Measurements from ENCODE around the gene DESI2.

Gene DESI2

DNA sequence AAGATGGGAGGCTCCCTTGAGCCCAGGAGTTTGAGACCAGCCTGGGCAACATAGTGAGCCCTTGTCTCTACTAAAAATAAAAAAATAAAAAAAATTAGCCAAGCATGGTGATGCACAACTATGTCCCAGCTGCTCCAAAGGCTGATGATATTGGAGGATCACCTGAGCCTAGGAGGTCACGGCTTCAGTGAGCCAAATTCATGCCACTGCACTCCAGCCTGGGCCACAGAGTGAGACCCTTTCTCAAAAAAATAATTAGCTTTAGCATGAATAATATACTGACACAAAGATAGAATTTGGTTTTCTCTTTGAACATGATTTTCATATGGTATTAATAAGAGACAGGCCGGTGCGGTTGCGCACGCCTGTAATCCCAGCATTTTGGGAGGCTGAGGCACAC is 88.8 kb downstream of the DESI2 start:
- Histone ChIP-seq H3K4me1 (ENCODE audit: control insufficient read depth in 1 of 2, insufficient read depth in 2 of 2, low read length in 2 of 2) (no peaks in the 10 kb centered on the region), H3K9me3 (ENCODE audit: control insufficient read depth in 1 of 2, low read length in 2 of 2) (no peaks in the 10 kb centered on the region), H3K27me3 (ENCODE audit: control insufficient read depth in 1 of 2, insufficient read depth in 2 of 2, low read length in 2 of 2) (no peaks in the 10 kb centered on the region), H3K27ac (ENCODE audit: low read depth, low read length) (no peak overlapping the region), H3K4me3 (ENCODE audit: low read depth in 1 of 2, low read length in 2 of 2) (no peak overlapping the region), H3K9ac (ENCODE audit: low read depth in 1 of 2, low read length in 2 of 2) (no peak overlapping the region), H3K36me3 (ENCODE audit: control insufficient read depth in 1 of 2, insufficient read depth in 2 of 2, low read length in 2 of 2) (no peaks in the 10 kb centered on the region)

DNA sequence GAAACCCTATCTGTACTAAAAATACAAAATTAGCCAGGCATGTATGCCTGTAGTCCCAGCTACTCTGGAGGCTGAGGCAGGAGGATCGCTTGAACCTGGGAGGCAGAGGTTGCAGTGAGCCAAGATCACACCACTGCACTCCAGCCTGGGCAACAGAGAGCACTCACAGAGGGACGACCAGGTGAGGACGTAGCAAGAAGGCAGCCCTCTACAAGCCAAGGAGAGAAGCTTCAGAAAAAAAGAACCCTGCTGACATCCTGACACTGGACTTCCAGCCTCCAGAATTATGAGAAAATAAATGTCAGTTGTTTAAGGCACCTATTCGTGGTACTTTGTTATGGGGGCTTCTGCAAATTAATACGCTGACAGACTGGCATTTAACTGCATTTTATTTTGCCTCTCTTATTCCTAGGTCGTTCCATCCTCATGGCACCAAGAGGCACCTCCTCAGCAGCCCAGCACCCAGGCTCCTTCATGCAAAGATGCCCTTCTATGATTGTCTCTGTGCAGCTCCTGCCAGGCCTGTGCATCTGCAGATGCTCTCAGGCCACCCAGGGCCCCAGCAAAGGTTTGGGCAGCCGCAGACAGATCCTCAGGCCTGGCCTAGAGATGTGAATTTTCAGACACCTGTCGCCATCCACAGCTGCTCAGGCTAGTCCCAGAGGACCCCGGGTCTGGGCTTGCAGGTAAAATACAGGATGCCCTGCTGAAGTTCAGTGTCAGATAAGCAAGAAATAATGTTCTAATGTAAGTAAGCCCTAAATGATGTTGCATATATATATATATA is 96.5 kb downstream of the DESI2 start:
- Histone ChIP-seq H3K9ac (ENCODE audit: low read depth in 1 of 2, low read length in 2 of 2) (no peak overlapping the region), H3K4me1 (ENCODE audit: control insufficient read depth in 1 of 2, insufficient read depth in 2 of 2, low read length in 2 of 2) (no peaks in the 10 kb centered on the region), H3K4me3 (ENCODE audit: low read depth in 1 of 2, low read length in 2 of 2) (no peak overlapping the region), H3K9me3 (ENCODE audit: control insufficient read depth in 1 of 2, low read length in 2 of 2) (no peaks in the 10 kb centered on the region), H3K27ac (ENCODE audit: low read depth, low read length) (no peak overlapping the region), H3K27me3 (ENCODE audit: control insufficient read depth in 1 of 2, insufficient read depth in 2 of 2, low read length in 2 of 2) (no peaks in the 10 kb centered on the region), H3K36me3 (ENCODE audit: control insufficient read depth in 1 of 2, insufficient read depth in 2 of 2, low read length in 2 of 2) (no peaks in the 10 kb centered on the region)

DNA sequence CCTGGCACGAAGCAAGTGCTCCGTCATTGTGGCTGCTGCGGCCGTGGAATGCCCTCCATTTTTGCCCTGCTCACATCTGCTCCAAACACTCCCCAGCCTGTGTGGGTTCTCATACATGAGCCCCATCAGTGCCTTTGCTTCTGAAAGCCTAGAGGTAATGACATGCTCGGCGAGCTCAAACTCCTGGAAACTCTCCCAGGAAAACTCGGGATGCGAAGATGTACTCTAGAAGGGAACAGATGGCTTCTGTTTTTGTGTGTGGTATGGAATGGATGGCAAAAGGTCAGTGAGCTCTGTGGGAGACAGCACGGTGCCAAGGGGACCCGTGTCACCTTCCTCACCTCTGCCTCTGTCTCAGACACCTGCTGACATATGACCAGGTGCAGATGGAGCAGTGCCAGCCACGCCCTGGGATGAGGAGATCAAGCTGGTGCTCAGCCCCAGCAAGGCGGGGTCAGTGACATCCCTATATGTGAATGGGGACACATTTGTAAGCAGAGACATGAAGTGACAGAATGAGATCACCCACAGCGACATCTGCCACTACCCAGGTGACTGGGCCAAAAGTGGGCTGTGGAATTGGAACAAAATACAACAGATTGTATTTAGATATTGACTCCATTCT is 98.5 kb downstream of the DESI2 start:
- Histone ChIP-seq H3K36me3 (ENCODE audit: control insufficient read depth in 1 of 2, insufficient read depth in 2 of 2, low read length in 2 of 2) (no peaks in the 10 kb centered on the region), H3K4me1 (ENCODE audit: control insufficient read depth in 1 of 2, insufficient read depth in 2 of 2, low read length in 2 of 2) (no peaks in the 10 kb centered on the region), H3K27me3 (ENCODE audit: control insufficient read depth in 1 of 2, insufficient read depth in 2 of 2, low read length in 2 of 2) (no peaks in the 10 kb centered on the region), H3K9me3 (ENCODE audit: control insufficient read depth in 1 of 2, low read length in 2 of 2) (no peaks in the 10 kb centered on the region), H3K9ac (ENCODE audit: low read depth in 1 of 2, low read length in 2 of 2) (no peak overlapping the region), H3K27ac (ENCODE audit: low read depth, low read length) (no peak overlapping the region), H3K4me3 (ENCODE audit: low read depth in 1 of 2, low read length in 2 of 2) (no peak overlapping the region)

DNA sequence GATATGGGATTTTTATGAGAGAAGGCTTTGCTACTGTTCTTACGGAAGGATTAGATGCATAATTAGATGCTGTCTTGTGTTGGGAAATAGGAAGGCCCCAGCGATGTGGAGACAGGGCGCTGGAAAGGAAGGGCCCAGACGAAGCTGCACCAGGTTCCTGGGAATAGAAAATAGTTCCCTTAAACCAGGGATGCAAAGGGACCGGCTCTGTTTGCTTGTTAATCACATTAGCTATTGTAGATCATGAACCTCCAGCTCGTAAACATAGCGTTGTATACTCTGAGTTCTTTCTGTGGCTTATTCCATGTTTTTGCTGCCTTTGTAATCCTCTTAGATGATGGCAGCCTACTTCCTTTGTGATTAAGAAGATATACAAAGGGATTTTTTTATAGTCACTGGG is 102.7 kb downstream of the DESI2 start:
- H3K4me1 ChIP-seq (ENCODE audit: control insufficient read depth in 1 of 2, insufficient read depth in 2 of 2, low read length in 2 of 2): no peaks in the 10 kb centered on the region
- H3K9ac ChIP-seq (ENCODE audit: low read depth in 1 of 2, low read length in 2 of 2): no peak overlapping the region
- no peaks in the 10 kb centered on the region for H3K36me3 ChIP-seq (ENCODE audit: control insufficient read depth in 1 of 2, insufficient read depth in 2 of 2, low read length in 2 of 2)
- no peaks in the 10 kb centered on the region for H3K27me3 ChIP-seq (ENCODE audit: control insufficient read depth in 1 of 2, insufficient read depth in 2 of 2, low read length in 2 of 2)
- H3K27ac ChIP-seq (ENCODE audit: low read depth, low read length): no peak overlapping the region
- H3K9me3 ChIP-seq (ENCODE audit: control insufficient read depth in 1 of 2, low read length in 2 of 2): no peaks in the 10 kb centered on the region
- no peak overlapping the region for H3K4me3 ChIP-seq (ENCODE audit: low read depth in 1 of 2, low read length in 2 of 2)

DNA sequence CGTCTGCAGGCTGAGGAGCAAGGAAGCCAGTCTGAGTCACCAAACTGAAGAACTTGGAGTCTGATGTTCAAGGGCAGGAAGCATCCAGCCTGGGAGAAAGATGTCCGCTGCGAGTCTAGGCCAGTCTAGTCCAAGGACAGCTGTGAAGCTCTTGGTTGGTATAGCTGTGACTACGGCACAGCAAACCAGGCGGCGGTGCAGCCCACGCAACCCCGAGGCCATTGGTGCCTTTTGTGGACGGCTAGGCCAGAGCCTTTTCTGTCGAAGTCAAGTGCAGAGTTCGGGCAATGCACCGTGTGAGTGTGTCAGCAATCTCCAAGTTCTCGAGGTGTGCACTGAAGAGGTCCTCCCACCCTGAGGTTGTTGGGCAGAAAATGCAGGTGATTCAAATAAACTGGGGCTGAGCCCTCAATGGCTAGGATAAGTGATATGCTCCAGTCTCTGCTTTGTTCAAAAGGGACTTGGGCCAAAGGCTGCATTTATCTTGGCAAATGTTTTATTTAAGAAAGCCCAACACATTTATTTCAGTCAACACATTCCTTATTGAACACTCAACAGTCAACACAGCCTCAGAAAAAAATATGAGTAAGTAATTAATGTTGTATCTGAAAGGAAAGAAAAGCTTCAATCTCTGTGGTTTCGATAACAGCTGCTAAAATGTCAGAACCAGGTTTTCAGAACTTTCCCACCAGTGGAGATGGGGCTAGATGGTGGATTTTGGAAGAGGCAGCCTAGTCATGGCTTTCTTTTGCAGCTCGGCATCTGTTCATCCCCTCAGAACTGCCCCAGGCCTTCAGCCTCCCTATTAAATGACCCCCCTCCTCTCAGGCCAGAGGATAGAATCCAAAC is 104.4 kb downstream of the DESI2 start:
- H3K4me1 ChIP-seq (ENCODE audit: control insufficient read depth in 1 of 2, insufficient read depth in 2 of 2, low read length in 2 of 2): no peaks in the 10 kb centered on the region
- no peak overlapping the region for H3K9ac ChIP-seq (ENCODE audit: low read depth in 1 of 2, low read length in 2 of 2)
- H3K27ac ChIP-seq (ENCODE audit: low read depth, low read length): no peak overlapping the region

More for the DNA sequence above, 104.4 kb downstream of the DESI2 start:
- Histone ChIP-seq H3K9me3 (ENCODE audit: control insufficient read depth in 1 of 2, low read length in 2 of 2) (no peaks in the 10 kb centered on the region), H3K27me3 (ENCODE audit: control insufficient read depth in 1 of 2, insufficient read depth in 2 of 2, low read length in 2 of 2) (no peaks in the 10 kb centered on the region), H3K4me3 (ENCODE audit: low read depth in 1 of 2, low read length in 2 of 2) (no peak overlapping the region), H3K36me3 (ENCODE audit: control insufficient read depth in 1 of 2, insufficient read depth in 2 of 2, low read length in 2 of 2) (no peaks in the 10 kb centered on the region)
